ENCODE measurements around the gene ARSI. TPM values are rescaled to one million over a fixed set of nuclear protein-coding genes. Genes with fewer than 3 reads are reported as not detected.

Gene ARSI
- not detected in 2 replicates for total RNA-seq

DNA sequence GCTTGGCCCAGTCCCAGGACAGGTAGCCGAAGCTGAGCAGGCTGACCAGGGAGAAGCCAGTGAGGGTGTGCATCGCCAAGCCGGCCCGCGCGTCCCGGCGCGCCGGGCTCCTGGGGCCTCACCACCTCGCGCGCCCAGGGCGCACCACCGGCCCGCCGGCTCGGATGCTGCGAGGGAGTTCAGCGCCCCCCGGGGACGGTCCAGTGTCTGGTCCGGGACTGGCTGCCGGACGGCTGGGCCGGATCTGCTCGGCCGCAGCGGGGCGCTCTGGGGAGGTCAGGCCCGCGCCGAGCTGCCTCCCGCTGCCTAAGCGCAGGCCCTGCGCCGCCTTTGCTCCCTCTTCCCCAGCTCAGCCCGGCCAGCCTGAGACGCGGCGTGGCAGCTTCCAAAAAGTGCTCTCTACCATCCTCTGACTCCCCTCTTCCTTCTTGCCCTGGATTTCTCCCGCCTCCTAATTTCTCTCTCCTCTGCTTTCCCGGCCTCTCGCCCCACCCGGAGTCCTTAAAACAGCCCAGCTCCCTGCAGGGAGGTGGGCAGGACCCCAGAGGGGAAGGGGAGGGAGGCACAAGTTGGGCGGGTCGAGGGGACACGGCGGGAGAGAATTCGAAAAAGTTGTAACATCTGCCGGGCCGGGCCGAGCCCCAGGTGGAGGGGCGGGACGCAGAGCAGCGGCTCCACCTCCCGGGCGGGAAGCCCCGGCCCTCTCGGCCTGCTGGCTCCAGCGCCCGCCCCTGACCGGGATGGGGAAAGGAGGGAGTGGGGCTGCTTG lies at the start of gene ARSI:
Gene ARSI, minus strand, starts transcription at position 605 of the 769 bp plus-strand sequence. Its CDS starts 532 bp downstream, at position 73.
- Mint-ChIP-seq H3K27me3 (peaks cover 45% of the 10 kb centered on the region), H3K4me1 (peaks cover 2% of the 10 kb centered on the region), H3K9me3 (no peaks in the 10 kb centered on the region), H3K4me3 (no peak within 1 kb of the TSS), H3K36me3 (ENCODE audit: low read depth) (no peaks in the 10 kb centered on the region), H3K27ac (no peak within 1 kb of the TSS)
- no peak for DNase-seq
- intact Hi-C loops (cut with micrococcal nuclease), result no loop called here

DNA sequence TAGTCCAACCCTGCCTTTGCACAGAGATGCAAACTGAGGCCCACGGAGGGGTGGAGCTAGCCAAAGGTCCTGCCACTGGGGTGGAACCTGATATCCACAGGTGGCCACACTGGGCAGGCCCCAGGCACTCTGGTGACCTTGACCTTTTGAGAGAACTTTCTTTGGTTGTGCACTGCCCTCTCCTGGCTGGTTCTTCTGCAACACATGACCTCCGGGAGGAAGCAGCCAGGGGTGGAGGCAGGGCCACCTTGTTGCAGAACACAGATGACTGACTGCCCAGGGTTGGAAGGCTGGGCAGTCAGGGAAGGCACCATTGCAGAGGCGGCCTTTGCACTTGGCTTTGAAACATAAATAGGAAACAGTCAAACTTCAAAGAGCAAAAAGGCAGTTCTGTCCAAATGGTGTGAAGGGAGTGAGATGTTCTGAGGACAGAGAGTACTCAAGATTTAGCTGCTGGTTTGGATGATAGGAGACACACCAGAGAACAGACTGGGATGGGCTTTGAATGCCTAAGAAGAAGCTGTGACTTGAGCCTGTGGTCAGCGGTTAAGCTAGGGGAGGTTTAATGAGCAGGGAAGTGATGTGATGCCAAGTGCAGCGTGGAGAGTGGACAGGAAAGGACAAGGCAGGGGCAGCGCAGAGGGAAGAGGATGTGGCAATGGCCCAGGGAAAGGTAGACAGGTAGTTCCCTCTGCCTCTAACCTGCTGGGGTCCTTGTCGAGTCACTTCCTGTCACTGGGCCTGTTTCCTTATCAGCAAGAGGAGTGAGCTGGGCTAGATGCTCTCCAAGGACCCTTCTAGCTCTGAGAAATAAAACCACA lies 48.0 kb upstream of the ARSI start:
- intact Hi-C loops (cut with micrococcal nuclease), result loop anchor here (1.0 kb wide), 2 partner anchors 189 to 220 kb away; no protein-coding TSS in a partner anchor
- Mint-ChIP-seq H3K27me3 (peaks cover 11% of the 10 kb centered on the region), H3K27ac (peak overlapping the region; percentile 39), H3K4me3 (no peak overlapping the region), H3K9me3 (no peaks in the 10 kb centered on the region), H3K36me3 (ENCODE audit: low read depth) (no peaks in the 10 kb centered on the region), H3K4me1 (peaks cover 11% of the 10 kb centered on the region)
- peak; percentile 85 for DNase-seq

DNA sequence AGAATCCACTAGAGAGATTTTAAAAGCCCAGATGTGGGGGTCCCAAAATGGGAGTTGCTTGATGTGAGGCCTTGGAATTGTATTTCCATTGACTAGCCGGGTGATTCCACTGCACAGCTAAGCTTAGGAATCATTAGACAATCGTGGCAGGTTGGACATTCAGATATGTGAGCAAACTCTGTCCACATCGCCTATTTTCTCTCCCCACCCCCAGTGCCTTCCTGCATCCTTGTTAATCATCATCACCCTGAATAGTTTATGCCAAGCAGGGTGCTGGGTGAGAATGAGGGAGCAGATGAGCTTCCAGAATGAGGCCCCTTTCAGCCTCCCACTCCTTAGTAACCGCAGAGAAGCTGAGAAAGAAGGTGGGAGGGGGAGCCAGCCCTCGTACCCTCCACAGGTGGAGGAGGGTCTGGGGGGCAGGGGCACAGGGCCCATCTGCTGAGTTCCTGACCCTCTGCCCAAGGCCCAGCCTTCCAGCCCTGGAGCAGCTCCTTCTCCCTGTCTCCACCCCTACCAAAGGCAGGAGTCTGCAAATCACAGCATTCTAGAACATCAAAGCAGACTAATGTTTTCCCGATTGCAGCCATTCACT lies 47.1 kb upstream of the ARSI start:
- H3K9me3 Mint-ChIP-seq, result no peaks in the 10 kb centered on the region
- peaks cover 6% of the 10 kb centered on the region for H3K27me3 Mint-ChIP-seq
- no peaks in the 10 kb centered on the region for H3K36me3 Mint-ChIP-seq (ENCODE audit: low read depth)
- DNase-seq, result no peak
- no peak overlapping the region for H3K4me3 Mint-ChIP-seq
- peaks cover 11% of the 10 kb centered on the region for H3K4me1 Mint-ChIP-seq
- H3K27ac Mint-ChIP-seq, result no peak overlapping the region
- intact Hi-C loops (cut with micrococcal nuclease), result loop anchor here (1.0 kb wide), 2 partner anchors 188 to 219 kb away; no protein-coding TSS in a partner anchor

DNA sequence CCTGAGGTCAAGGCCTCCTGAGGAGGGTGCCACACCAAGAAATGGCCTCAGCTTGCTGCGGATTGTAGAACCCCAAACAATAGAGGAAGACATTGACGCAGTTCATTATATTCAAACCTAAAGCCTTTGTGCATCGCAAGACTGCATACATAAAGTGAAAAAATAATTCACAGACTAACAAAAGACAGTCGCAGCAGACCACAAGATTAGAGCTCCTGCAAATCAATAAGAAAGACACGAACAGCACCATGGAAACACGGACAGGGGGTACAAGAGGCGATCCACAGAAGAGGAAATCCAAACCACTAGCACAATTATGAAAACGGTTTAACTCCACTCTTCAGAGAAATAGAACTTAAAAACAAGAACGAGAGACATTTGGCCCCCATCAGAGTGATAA lies 44.7 kb upstream of the ARSI start:
- no peak for DNase-seq
- no peaks in the 10 kb centered on the region for H3K9me3 Mint-ChIP-seq
- peaks cover 6% of the 10 kb centered on the region for H3K27me3 Mint-ChIP-seq
- intact Hi-C loops (cut with micrococcal nuclease), result no loop called here
- H3K27ac Mint-ChIP-seq, result no peak overlapping the region
- no peak overlapping the region for H3K4me3 Mint-ChIP-seq
- no peaks in the 10 kb centered on the region for H3K36me3 Mint-ChIP-seq (ENCODE audit: low read depth)
- peaks cover 13% of the 10 kb centered on the region for H3K4me1 Mint-ChIP-seq

DNA sequence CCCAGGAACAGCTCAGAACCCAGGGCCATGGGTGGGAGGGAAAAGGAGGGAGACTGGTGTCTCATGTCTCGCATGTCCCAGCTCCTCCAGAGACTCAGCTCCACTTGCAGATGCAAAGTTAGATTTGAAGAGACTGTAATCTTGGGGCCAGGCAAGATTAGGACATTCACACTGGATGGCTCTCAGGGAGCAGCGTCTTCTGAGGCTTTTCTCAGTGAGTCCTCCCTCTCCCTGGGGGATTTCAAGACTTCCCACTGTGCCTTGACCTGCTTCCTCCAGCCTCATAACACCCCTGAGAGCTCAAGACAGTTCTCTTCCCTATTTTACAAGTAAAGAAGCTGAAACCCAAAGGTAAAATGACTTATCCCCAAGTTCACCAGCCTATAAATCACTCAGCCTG lies 44.3 kb upstream of the ARSI start:
- Mint-ChIP-seq H3K36me3 (ENCODE audit: low read depth) (no peaks in the 10 kb centered on the region), H3K27me3 (peaks cover 6% of the 10 kb centered on the region), H3K4me1 (peaks cover 16% of the 10 kb centered on the region), H3K27ac (no peak overlapping the region), H3K9me3 (no peaks in the 10 kb centered on the region), H3K4me3 (no peak overlapping the region)
- intact Hi-C loops (cut with micrococcal nuclease), result no loop called here
- DNase-seq, result no peak

DNA sequence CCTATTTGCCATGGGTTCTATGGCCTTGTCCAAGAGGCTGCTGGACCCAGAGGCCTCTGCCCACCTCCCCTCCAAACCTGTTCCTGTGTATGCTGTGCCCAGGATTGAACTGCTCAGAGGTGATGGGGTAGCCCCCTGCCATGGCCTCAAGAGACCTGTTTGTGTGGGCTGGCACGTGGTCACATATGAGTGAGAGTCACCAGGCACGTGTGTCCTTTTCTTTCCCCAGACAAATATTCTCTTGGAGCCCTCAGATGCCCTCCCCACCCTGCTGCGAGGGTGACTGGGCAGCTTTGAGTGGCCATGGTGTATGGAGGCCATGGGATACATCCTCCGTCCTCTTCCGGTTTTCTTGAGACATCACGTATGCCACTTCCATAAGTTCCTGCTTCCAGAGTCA lies 43.9 kb upstream of the ARSI start:
- Mint-ChIP-seq H3K36me3 (ENCODE audit: low read depth) (no peaks in the 10 kb centered on the region), H3K4me1 (peaks cover 16% of the 10 kb centered on the region), H3K27me3 (peaks cover 6% of the 10 kb centered on the region), H3K4me3 (no peak overlapping the region), H3K9me3 (no peaks in the 10 kb centered on the region), H3K27ac (no peak overlapping the region)
- intact Hi-C loops (cut with micrococcal nuclease), result no loop called here
- no peak for DNase-seq

DNA sequence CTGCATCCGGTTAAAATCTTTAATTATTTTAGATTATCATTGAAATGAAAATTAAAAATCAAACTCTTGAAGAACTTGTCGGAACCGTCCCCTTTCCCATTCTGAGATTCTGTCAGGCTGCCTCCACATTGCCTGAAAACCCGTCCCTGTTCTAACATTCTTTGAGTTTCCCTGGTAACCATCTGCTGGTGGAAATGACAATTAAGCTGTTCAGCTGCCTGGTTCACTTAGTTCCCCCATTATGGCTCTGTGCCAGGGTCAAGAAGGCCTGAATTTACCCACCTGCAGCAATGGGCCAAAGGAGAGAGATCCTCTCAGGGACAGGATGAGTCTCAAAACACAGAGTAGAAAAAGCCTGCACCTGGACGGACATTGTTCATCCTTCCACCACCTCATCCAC lies 43.0 kb upstream of the ARSI start:
- Mint-ChIP-seq H3K36me3 (ENCODE audit: low read depth) (no peaks in the 10 kb centered on the region), H3K27ac (no peak overlapping the region)
- DNase-seq, result no peak

DNA sequence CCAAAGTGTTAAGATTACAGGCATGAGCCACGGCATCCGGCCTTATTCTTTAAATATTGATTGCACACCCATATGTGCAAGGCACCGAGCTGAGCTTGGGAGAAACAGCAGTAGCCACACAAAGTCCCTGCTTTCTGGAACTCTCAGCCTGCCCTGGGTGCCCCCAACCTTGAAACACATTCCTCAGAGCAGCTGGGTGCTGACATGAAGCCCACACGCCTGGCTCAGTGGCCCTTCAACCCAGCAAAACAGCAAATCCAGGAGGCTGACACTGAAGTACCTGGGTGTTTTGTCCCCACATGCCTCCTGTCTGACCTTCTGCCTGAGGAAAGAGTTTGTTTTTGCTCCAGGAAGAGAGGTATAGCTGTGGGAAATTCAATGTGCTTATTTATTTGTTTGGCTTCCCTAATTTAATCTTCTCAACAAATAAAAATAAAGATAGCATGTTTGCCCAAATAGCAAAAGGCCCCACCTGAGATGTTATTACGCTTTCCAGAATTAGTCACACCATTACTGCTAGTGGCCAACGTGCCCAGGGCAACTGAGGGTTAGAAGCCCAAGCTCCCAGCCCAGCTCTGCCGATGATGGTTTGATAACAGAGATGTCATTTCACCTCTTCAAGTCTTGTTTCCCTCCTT lies 41.4 kb upstream of the ARSI start:
- no peak for DNase-seq
- Mint-ChIP-seq H3K27me3 (peaks cover 6% of the 10 kb centered on the region), H3K4me3 (no peak overlapping the region), H3K9me3 (no peaks in the 10 kb centered on the region), H3K27ac (no peak overlapping the region), H3K4me1 (peaks cover 9% of the 10 kb centered on the region), H3K36me3 (ENCODE audit: low read depth) (no peaks in the 10 kb centered on the region)
- intact Hi-C loops (cut with micrococcal nuclease), result no loop called here

More for the DNA sequence above, 43.0 kb upstream of the ARSI start:
- Mint-ChIP-seq H3K9me3 (no peaks in the 10 kb centered on the region), H3K4me1 (peaks cover 13% of the 10 kb centered on the region), H3K4me3 (no peak overlapping the region), H3K27me3 (peaks cover 6% of the 10 kb centered on the region)
- intact Hi-C loops (cut with micrococcal nuclease), result no loop called here

DNA sequence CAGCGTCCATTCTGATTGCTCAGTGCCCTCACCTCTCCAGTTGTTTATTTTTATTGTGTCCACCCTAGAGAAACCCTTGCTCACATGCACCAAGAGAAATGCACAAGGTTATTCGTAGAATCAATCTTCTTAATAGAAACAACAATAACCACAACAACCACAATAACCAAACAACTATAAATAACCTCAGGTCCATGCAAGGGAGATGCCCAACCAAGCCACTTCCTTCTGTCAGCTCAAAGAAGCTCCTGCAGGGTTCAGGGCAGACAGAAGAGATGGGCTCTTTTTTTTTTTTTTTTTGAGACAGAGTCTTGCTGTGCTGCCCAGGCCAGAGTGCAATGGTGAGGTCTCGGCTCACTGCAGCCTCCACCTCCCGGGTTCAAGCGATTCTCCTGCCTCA lies 39.9 kb upstream of the ARSI start:
- H3K36me3 Mint-ChIP-seq (ENCODE audit: low read depth), result no peaks in the 10 kb centered on the region
- H3K27me3 Mint-ChIP-seq, result peaks cover 6% of the 10 kb centered on the region
- H3K9me3 Mint-ChIP-seq, result no peaks in the 10 kb centered on the region
- no peak for DNase-seq
- intact Hi-C loops (cut with micrococcal nuclease), result no loop called here
- no peak overlapping the region for H3K4me3 Mint-ChIP-seq
- H3K27ac Mint-ChIP-seq, result no peak overlapping the region
- peaks cover 9% of the 10 kb centered on the region for H3K4me1 Mint-ChIP-seq

DNA sequence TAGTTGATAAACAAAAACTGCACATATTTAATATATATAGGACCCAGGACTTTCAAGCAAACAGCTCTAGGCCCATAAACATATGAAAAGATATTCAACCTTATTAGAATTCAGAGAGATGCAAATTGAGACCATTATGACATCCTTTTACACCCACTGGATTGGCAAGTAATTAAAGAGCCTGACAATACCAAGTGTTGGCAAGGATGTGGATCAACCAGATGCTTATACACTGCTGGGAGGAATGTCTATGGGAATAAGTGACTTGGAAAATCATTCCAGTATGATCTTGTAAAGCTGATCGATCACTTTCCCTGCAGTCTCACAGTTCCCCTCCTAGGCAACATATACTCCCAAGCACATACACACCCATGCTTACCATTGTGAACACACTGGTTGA lies 39.3 kb upstream of the ARSI start:
- no peaks in the 10 kb centered on the region for H3K9me3 Mint-ChIP-seq

DNA sequence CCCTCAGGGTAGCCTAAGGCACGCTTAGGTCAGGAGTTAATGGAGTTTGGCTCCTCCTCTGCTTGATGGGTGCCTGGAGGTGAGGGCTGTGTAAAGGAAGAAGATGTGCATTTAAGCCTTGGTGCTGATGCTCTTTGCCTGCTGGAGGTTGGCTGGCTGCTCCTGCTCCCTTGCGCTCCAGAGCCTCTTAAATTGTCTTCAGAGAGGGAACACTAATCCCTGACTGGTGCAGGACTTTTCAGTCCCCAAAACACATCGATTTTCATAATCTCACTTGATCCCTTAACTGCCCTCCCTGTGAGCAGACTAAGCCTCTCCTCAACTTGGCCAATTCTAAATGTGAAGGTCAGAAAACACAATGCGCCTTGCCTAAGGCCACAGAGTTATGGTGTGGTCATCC lies 38.6 kb upstream of the ARSI start:
- no peaks in the 10 kb centered on the region for H3K36me3 Mint-ChIP-seq (ENCODE audit: low read depth)
- peaks cover 9% of the 10 kb centered on the region for H3K4me1 Mint-ChIP-seq
- peaks cover 6% of the 10 kb centered on the region for H3K27me3 Mint-ChIP-seq
- no peaks in the 10 kb centered on the region for H3K9me3 Mint-ChIP-seq
- no peak for DNase-seq
- intact Hi-C loops (cut with micrococcal nuclease), result no loop called here
- no peak overlapping the region for H3K4me3 Mint-ChIP-seq
- H3K27ac Mint-ChIP-seq, result no peak overlapping the region

More for the DNA sequence above, 39.3 kb upstream of the ARSI start:
- DNase-seq, result no peak
- Mint-ChIP-seq H3K27ac (no peak overlapping the region), H3K27me3 (peaks cover 6% of the 10 kb centered on the region), H3K4me3 (no peak overlapping the region), H3K4me1 (peaks cover 9% of the 10 kb centered on the region), H3K36me3 (ENCODE audit: low read depth) (no peaks in the 10 kb centered on the region)
- intact Hi-C loops (cut with micrococcal nuclease), result no loop called here

DNA sequence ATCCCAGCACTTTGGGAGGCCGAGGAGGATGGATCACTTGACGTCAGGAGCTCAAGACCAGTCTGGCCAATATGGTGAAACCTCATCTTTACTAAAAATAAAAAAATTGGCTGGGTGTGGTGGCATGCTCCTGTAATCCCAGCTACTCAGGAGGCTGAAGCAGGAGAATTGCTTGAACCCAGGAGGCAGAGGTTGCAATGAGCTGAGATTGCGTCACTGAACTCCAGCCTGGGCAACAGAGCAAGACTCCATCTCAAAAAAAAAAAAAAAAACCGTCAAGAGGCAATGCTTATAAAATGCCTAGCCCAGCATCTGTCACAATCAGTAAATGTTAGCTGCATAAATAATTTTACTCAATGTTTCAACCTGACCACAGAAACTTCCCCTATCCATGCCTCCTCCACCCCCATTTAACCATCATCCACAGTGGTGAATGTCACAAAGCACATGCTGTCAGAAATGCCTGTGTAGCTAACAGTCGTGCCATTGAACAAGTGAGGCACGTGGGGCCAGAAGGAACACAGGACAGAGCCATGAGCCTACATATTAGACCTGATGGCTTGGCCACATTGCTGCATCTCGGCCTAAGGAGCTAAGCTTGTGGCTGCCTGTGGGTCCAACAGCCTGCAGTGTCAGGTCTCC lies 38.0 kb upstream of the ARSI start:
- no peak for DNase-seq
- H3K27me3 Mint-ChIP-seq, result peaks cover 5% of the 10 kb centered on the region
- no peaks in the 10 kb centered on the region for H3K9me3 Mint-ChIP-seq
- H3K4me1 Mint-ChIP-seq, result peaks cover 9% of the 10 kb centered on the region
- H3K27ac Mint-ChIP-seq, result peak overlapping the region; percentile 5
- H3K36me3 Mint-ChIP-seq (ENCODE audit: low read depth), result no peaks in the 10 kb centered on the region
- H3K4me3 Mint-ChIP-seq, result no peak overlapping the region
- intact Hi-C loops (cut with micrococcal nuclease), result no loop called here

DNA sequence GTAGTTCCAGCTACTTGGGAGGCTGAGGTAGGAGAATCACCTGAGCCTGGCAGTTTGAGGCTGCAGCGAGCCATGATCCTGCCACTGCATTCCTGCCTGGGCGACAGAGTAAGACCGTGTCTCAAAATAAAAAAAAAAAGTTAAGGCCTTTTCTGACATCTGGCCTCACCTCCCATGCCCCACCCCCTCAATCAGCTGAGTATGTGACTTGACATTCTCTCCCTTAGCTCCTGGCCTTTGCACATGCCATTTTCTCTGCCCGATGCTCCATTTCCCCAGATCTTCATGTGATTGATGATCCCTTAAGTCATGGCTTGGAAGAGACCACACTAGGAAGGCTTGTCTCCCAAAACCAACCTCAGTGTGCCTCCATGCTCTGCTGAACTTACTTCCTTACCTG lies 37.1 kb upstream of the ARSI start:
- H3K4me1 Mint-ChIP-seq, result peaks cover 9% of the 10 kb centered on the region
- DNase-seq, result no peak
- intact Hi-C loops (cut with micrococcal nuclease), result no loop called here

More for the DNA sequence above, 37.1 kb upstream of the ARSI start:
- Mint-ChIP-seq H3K4me3 (no peak overlapping the region), H3K9me3 (no peaks in the 10 kb centered on the region), H3K27ac (no peak overlapping the region), H3K36me3 (ENCODE audit: low read depth) (no peaks in the 10 kb centered on the region), H3K27me3 (peaks cover 4% of the 10 kb centered on the region)

Data from activated CD4-positive, alpha-beta T cell treated with anti-CD3 and anti-CD28 coated beads, Interleukin-2, amount 10 ng/mL, durations not matched to agents 24 days and 14 days (primary cell).